Lower leg skin (tissue), 3 donors: Measurements from ENCODE around the gene MRRF.

Experiments used
- CTCF ChIP-seq, 3 donors: fragments of 450-650 bp; IDR thresholded peaks; one replicate each; pipeline ENCODE4 v1.5.1; 2016; ENCODE audit warnings: antibody characterized with exemption in 3 of 3, mild to moderate bottlenecking in 3 of 3, moderate library complexity in 2 of 3
- POLR2A ChIP-seq, 2 donors: fragments of 450-650 bp; IDR thresholded peaks; one replicate each; pipeline ENCODE4 v1.6.1; 2016 to 2017; ENCODE audit warnings: antibody characterized with exemption in 2 of 2, mild to moderate bottlenecking in 1 of 2, moderate library complexity in 1 of 2

- TF ChIP-seq CTCF (IDR thresholded peaks at IDR 0.05) (no peak), POLR2A (IDR thresholded peaks at IDR 0.05) (no peak)
Measured at GRCh38 chr9:122380293-122380692, 115.6 kb downstream of the MRRF start.
